ENCODE data around the gene NFIX.
A peak's percentile ranks its signal among the peaks of the same experiment; 100 is the strongest.
"Not testable (repeated sequence)": the region's sequence is repeated elsewhere in the genome, so short reads cannot be mapped to it uniquely, and the experiment has no call there.

Gene NFIX

GRCh38 chr19:12994701-12995595 lies at the start of gene NFIX:
TSS of gene NFIX (plus strand) at chr19:12995475. CDS start at chr19:12995838, 363 bp downstream.
- no peak for FAIRE-seq
- TF ChIP-seq POLR2A (IDR thresholded peaks at IDR 0.05; ENCODE audit: low read depth, low read length): 0 out of 2 replicates have a peak, but pooled peaks have one; percentile 14
- peak; percentile 71 for DNase-seq (ENCODE audit: insufficient read length, low spot score)

DNA sequence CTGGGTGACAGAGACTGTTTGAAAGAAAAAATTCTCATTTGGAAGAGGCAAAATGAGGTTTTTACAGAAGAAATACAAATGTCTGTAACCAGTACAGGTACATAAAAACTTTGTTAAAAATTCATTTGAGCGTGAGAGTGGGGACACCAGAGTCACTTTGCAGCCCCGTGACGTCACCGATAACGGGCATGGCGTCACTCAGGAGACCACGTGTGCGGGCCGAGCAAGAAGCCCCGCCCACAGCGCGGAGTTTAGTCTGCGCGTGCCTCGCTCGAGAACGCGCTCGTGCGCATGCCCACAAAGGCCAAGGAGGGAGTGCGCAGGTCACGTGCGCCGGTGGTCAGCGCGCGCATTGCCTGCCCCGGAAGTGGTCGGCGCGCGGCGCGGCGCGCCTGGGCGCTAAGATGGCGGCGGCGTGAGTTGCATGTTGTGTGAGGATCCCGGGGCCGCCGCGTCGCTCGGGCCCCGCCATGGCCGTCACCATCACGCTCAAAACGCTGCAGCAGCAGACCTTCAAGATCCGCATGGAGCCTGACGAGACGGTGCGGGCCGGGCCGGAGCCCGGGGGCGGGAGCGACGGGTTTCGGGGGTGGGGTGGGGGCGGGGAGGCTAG lies 49.7 kb upstream of the NFIX start, which contains the start of gene RAD23A:
TSS of gene RAD23A (plus strand) at position 384 of the 613 bp plus-strand sequence. CDS start at position 471, 87 bp downstream.
- peak; percentile 88 for TF ChIP-seq POLR2A (IDR thresholded peaks at IDR 0.05; ENCODE audit: low read depth, low read length)
- FAIRE-seq (peak; percentile 27), DNase-seq (ENCODE audit: insufficient read length, low spot score) (peak; percentile 81)

DNA sequence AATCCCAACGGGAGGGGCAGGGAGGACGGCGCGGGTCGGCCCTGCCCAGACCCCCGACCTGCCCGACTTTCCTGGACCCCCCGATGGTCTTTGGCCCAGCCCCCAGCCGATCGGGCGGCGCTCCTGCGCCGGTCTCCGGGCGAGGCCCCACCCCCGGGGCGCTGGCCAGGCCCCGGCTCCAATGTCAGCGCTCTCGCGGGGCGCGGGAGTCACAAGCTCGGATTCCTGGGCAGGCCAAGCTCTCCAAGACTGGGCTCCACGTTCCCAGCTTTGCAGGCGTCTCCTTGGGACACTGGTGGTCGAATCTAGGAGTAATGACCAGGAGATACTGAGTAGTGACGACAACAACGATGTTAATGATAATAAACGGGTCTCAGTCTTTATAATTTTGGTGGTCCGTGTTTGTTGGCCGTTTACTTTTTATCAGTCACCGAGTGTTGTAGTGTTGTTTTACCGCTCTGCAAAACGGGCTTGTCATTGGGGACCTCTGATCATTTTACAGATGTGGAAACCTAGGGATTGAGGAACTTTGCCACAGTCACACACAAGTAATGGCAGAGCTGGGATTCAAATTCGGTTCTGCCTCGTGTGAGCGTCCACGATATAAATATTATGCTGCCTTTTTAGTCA lies 49.1 kb upstream of the NFIX start:
- no peak for FAIRE-seq
- no peak for DNase-seq (ENCODE audit: insufficient read length, low spot score)
- TF ChIP-seq POLR2A (IDR thresholded peaks at IDR 0.05; ENCODE audit: low read depth, low read length): peak; percentile 41; the same call in 1 of the 2 replicates

DNA sequence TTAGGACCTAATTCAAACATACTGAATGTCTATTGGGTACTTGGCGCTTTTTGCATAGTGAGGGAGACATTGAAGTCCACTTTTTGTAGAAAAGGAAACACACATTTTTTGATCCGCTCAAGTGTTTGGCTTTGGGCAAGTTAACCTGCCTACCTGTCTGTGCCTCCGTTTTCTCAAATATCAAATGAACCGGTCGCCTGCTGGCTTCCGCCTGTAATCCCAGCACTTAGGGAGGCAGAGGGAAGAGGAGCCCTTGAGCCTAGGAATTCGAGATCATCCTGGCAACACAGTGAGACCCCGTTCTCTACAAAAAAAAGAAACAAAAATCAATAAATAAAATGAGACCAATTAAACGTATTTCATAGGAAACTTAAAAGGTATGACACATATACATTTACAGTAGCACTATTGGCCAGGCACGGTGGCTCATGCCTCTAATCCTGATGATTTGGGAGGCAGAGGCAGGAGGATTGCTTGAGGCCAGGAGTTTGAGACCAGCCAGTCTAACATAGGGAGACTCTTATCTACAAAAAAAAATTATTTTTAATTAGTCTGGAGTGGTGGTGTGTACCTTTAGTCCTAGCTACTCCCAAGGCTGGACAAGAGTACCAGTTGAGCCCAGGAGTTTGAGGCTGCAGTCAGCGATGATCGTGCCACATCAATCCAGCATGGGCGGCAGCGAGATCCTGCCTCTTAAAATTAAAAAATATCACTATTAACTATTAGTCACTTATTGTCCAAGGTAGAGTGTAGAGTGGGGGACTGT lies 48.4 kb upstream of the NFIX start:
- no peak for DNase-seq (ENCODE audit: insufficient read length, low spot score)
- no peak for FAIRE-seq
- TF ChIP-seq POLR2A (IDR thresholded peaks at IDR 0.05; ENCODE audit: low read depth, low read length): no peak

DNA sequence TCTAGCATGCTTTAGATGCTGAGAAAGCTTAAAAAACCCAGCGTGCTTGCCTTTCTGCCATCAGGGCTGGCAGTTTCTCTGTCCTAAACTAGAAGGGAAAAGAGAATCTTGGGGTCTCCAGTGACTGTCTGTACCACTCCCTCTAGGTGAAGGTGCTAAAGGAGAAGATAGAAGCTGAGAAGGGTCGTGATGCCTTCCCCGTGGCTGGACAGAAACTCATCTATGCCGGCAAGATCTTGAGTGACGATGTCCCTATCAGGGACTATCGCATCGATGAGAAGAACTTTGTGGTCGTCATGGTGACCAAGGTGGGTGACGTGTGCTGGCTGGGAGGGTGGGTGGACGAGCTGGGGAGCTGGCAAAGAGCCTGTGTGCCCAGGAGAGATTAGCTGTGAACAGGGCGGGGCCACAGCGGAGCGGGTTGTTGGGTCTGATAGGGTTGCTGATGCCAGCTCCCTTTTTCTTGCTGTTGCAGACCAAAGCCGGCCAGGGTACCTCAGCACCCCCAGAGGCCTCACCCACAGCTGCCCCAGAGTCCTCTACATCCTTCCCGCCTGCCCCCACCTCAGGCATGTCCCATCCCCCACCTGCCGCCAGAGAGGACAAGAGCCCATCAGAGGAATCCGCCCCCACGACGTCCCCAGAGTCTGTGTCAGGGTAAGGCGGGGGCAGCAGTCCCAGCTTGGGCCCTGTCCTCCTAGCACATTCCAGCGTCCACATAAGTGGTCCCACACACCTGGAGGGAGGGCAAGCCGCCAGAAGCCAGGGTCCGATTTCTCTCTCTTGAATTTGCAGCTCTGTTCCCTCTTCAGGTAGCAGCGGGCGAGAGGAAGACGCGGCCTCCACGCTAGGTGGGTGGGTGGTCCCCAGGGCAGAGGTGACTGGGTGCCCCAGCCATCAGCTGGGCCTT lies 47.3 kb upstream of the NFIX start:
- no peak for DNase-seq (ENCODE audit: insufficient read length, low spot score)
- no peak for TF ChIP-seq POLR2A (IDR thresholded peaks at IDR 0.05; ENCODE audit: low read depth, low read length)
- no peak for FAIRE-seq

DNA sequence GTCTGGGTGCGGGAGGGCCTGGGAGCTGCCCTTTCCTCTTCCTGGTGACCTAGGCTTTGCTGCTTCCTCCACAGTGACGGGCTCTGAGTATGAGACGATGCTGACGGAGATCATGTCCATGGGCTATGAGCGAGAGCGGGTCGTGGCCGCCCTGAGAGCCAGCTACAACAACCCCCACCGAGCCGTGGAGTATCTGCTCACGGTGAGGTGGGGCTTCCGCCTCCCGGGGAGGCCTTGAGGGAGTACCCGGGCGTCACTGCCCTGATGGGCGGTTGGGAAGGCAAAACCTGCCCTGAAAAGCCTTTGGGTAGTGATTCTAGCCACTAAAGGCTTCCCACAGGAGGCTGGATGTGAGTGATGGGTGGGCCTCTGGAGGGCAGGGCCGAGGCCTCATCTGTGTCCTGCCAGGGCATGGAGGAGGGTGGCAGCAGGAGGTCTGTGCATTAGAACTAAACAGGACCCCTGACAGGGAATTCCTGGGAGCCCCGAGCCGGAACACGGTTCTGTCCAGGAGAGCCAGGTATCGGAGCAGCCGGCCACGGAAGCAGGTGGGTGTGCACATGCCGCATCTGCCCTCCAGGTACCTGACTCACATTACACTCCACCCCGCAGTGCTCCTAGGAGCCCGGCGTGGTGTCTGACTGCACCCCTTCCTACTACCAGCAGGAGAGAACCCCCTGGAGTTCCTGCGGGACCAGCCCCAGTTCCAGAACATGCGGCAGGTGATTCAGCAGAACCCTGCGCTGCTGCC lies 46.5 kb upstream of the NFIX start:
- TF ChIP-seq POLR2A (IDR thresholded peaks at IDR 0.05; ENCODE audit: low read depth, low read length): no peak
- no peak for FAIRE-seq
- no peak for DNase-seq (ENCODE audit: insufficient read length, low spot score)

DNA sequence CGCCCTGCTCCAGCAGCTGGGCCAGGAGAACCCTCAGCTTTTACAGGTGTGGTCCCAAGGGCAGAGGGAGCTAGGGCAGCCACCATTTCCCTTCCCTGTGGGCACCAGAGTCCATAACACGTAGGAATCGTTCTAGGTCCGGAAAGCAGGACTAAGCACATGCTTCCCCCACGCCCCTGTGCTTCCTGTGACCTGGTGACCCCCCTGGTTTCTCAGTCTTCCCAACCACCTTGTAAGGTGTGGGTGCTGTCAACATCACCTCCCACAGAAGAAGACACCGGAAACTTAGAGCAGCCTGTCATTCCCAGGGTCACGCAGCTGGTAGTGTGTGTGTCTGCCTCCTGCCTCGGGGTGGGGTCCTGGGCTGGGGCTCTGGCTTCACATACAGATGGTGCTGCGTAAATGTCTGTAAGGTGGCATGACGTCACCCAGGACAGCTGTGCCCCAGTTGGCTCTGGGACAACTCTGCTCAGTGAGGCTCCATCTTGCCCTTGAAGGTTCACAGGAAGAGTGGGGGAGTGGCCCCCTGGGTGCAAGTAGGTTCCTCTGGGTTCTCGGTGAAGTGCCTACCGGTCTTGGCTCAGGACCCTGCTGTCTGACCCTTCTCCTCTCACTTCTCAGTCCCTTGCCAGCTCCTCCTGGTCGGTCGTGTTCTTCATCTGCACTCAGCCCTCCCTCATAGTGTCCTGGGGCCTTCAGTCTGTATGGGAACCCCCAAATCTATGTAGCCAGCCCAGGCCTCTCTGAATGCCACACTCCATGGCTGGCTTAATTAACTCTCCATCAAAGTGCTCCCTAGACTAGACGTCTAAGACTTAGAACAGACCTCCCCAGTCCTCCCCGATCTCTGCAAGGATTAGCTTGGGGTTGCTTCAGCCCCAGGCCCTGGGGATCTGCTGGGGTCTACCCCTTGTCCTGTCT lies 45.7 kb upstream of the NFIX start:
- DNase-seq (ENCODE audit: insufficient read length, low spot score): no peak
- no peak for FAIRE-seq

GRCh38 chr19:12952050-12952449 lies 43.2 kb upstream of the NFIX start:
- not testable (repeated sequence) for DNase-seq (ENCODE audit: insufficient read length, low spot score); FAIRE-seq

More for the DNA sequence above, 45.7 kb upstream of the NFIX start:
- no peak for TF ChIP-seq POLR2A (IDR thresholded peaks at IDR 0.05; ENCODE audit: low read depth, low read length)

GRCh38 chr19:12952488-12953137 lies 42.7 kb upstream of the NFIX start:
- DNase-seq (ENCODE audit: insufficient read length, low spot score): no peak
- FAIRE-seq: no peak
- TF ChIP-seq POLR2A (IDR thresholded peaks at IDR 0.05; ENCODE audit: low read depth, low read length): no peak

DNA sequence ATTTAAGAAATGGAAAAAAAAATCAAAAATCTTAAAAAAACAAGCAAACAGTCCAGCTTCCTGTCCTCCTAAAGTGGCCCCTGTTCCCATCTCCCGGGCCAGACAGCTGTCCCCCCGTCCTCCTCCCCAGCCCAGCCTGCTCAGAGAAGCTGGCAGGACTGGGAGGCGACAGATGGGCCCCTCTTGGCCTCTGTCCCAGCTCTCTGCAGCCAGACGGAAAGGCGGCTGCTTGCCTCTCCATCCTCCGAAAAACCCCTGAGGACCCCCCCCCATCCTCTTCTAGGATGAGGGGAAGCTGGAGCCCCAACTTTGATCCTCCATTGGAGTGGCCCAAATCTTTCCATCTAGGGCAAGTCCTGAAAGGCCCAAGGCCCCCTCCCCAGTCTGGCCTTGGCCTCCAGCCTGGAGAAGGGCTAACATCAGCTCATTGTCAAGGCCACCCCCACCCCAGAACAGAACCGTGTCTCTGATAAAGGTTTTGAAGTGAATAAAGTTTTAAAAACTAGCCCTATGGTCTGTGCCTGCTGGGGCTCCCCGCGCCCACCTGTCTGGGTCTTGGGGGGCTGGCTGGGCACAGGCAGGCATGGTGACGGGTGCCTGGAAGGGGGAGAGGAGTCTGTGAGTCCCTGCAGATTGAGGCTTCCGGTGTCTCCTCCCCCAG lies 42.0 kb upstream of the NFIX start:
- DNase-seq (ENCODE audit: insufficient read length, low spot score) (no peak), FAIRE-seq (no peak)
- TF ChIP-seq POLR2A (IDR thresholded peaks at IDR 0.05; ENCODE audit: low read depth, low read length): no peak
